Measurements from ENCODE around the gene HGS. TPM values are rescaled to one million over a fixed set of nuclear protein-coding genes. Genes with fewer than 3 reads are reported as not detected.

Gene HGS
- total and polyA plus RNA-seq, 2 of the 13 experiments (the other 11 are each of a cell fraction or from before 2014, with no cell fraction given) = 73.3 to 78.1 TPM

DNA sequence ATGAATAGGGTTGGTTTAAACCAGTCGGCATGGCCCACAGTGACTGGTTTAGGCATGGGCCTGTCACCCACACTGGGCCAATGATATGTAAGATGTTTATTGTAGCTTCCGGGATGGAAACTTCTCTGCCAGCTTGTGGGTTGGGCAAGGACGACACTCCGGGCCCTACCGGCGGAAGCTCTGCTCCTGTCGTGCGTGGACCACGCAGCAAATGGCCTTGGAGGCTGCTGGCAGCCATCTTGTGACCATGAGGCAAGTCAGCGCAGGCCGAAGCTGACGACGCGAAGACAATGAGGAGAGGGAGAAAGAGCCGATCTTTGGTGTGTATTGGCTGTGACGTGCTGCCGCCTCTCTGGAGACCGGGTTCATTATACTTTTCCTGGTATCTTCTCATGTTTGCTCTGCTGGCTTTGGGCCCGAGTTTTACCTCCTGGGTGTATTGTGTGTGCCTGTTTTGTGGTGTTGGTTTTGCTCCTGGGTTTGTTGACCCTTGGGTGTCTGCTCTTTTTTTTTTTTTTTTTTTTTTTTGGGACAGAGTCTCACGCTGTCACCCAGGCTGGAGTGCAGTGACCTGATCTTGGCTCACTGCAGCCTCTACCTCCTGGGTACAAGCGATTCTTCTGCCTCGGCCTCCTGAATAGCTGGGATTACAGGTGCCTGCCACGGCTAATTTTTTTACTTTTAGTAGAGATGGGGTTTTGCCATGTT, 43.7 kb downstream of the HGS start (continued):
- TF ChIP-seq MTF1 (CRISPR knock-in tag; IDR thresholded peaks at IDR 0.05) (peak; percentile 93), ZNF180 (CRISPR knock-in tag; IDR thresholded peaks at IDR 0.05; ENCODE audit: borderline replicate concordance, low read depth) (no peak; the same call in 1 of the 2 replicates), KLF13 (CRISPR knock-in tag; IDR thresholded peaks at IDR 0.05) (peak; percentile 98; the same call in 1 of the 2 replicates), ZNF44 (CRISPR knock-in tag; IDR thresholded peaks at IDR 0.05) (peak; percentile 98), ATM (IDR thresholded peaks at IDR 0.05; ENCODE audit: borderline replicate concordance) (no peak), ZNF839 (CRISPR knock-in tag; IDR thresholded peaks at IDR 0.05; ENCODE audit: borderline replicate concordance) (peak; percentile 98), ZNF326 (CRISPR knock-in tag; IDR thresholded peaks at IDR 0.05; ENCODE audit: borderline replicate concordance) (no peak), RBM22 (optimal IDR thresholded peaks at IDR 0.05; ENCODE audit: low read length) (peak; percentile 47), ZNF75D (CRISPR knock-in tag; IDR thresholded peaks at IDR 0.05; ENCODE audit: borderline replicate concordance) (peak; percentile 93; the same call in 1 of the 2 replicates), CENPX (CRISPR knock-in tag; IDR thresholded peaks at IDR 0.05) (no peak), SNAI1 (CRISPR knock-in tag; IDR thresholded peaks at IDR 0.05; ENCODE audit: borderline replicate concordance) (peak; percentile 98), ARHGAP35 (CRISPR knock-in tag; IDR thresholded peaks at IDR 0.05; ENCODE audit: borderline replicate concordance) (peak; percentile 98), SALL1 (CRISPR knock-in tag; IDR thresholded peaks at IDR 0.05) (peak; percentile 99), TARDBP (CRISPR knock-in tag; IDR thresholded peaks at IDR 0.05) (0 out of 2 replicates have a peak, but pooled peaks have one; percentile 10), ZBTB3 (CRISPR knock-in tag; IDR thresholded peaks at IDR 0.05; ENCODE audit: borderline replicate concordance, low read depth) (peak; percentile 70; the same call in 1 of the 2 replicates), ESRRA (CRISPR knock-in tag; IDR thresholded peaks at IDR 0.05; ENCODE audit: low read depth) (peak; percentile 94), GATA4 (IDR thresholded peaks at IDR 0.05; ENCODE audit: borderline replicate concordance, low read depth) (no peak)
- TF ChIP-seq, protein P1, sequence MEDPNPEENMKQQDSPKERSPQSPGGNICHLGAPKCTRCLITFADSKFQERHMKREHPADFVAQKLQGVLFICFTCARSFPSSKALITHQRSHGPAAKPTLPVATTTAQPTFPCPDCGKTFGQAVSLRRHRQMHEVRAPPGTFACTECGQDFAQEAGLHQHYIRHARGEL (CRISPR knock-in tag; IDR thresholded peaks at IDR 0.05) = peak; percentile 87; the same call in 1 of the 2 replicates
- TF ChIP-seq, protein P2, sequence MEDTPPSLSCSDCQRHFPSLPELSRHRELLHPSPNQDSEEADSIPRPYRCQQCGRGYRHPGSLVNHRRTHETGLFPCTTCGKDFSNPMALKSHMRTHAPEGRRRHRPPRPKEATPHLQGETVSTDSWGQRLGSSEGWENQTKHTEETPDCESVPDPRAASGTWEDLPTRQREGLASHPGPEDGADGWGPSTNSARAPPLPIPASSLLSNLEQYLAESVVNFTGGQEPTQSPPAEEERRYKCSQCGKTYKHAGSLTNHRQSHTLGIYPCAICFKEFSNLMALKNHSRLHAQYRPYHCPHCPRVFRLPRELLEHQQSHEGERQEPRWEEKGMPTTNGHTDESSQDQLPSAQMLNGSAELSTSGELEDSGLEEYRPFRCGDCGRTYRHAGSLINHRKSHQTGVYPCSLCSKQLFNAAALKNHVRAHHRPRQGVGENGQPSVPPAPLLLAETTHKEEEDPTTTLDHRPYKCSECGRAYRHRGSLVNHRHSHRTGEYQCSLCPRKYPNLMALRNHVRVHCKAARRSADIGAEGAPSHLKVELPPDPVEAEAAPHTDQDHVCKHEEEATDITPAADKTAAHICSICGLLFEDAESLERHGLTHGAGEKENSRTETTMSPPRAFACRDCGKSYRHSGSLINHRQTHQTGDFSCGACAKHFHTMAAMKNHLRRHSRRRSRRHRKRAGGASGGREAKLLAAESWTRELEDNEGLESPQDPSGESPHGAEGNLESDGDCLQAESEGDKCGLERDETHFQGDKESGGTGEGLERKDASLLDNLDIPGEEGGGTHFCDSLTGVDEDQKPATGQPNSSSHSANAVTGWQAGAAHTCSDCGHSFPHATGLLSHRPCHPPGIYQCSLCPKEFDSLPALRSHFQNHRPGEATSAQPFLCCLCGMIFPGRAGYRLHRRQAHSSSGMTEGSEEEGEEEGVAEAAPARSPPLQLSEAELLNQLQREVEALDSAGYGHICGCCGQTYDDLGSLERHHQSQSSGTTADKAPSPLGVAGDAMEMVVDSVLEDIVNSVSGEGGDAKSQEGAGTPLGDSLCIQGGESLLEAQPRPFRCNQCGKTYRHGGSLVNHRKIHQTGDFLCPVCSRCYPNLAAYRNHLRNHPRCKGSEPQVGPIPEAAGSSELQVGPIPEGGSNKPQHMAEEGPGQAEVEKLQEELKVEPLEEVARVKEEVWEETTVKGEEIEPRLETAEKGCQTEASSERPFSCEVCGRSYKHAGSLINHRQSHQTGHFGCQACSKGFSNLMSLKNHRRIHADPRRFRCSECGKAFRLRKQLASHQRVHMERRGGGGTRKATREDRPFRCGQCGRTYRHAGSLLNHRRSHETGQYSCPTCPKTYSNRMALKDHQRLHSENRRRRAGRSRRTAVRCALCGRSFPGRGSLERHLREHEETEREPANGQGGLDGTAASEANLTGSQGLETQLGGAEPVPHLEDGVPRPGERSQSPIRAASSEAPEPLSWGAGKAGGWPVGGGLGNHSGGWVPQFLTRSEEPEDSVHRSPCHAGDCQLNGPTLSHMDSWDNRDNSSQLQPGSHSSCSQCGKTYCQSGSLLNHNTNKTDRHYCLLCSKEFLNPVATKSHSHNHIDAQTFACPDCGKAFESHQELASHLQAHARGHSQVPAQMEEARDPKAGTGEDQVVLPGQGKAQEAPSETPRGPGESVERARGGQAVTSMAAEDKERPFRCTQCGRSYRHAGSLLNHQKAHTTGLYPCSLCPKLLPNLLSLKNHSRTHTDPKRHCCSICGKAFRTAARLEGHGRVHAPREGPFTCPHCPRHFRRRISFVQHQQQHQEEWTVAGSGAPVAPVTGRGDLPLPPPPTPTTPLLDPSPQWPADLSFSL (CRISPR knock-in tag; IDR thresholded peaks at IDR 0.05) = peak; percentile 82
- TF ChIP-seq, protein P3, sequence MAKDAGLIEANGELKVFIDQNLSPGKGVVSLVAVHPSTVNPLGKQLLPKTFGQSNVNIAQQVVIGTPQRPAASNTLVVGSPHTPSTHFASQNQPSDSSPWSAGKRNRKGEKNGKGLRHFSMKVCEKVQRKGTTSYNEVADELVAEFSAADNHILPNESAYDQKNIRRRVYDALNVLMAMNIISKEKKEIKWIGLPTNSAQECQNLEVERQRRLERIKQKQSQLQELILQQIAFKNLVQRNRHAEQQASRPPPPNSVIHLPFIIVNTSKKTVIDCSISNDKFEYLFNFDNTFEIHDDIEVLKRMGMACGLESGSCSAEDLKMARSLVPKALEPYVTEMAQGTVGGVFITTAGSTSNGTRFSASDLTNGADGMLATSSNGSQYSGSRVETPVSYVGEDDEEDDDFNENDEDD (CRISPR knock-in tag; IDR thresholded peaks at IDR 0.05; ENCODE audit: borderline replicate concordance) = peak; percentile 100
